ENCODE results near the gene ZNF319.

ZNF319 gene

DNA sequence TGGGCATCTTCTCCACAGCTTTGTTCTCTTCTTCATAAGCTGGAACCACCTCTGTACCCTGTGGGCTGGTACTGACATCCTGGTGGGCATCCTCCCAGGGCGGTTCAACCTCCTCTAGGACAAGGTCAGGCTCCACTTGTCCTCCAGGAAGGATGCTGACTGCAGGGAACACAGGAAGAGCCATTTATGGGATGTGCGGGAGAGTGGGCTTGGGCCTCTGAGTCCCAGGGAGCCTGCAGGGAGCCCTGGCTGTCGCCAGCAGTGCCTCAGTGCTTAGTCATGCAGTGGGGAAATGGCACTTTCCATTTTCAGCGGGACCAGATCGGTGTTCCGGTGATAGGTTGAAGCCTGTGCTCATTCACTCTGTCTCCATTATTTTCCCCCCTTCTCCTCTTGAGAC lies 50.1 kb downstream of the ZNF319 start:
- no peaks in the 10 kb centered on the region for H3K9me3 ChIP-seq (replicated peaks; ENCODE audit: insufficient read depth, low read length)
- no peaks in the 10 kb centered on the region for H3K27me3 ChIP-seq (replicated peaks; ENCODE audit: insufficient read depth, low read length)
- H3K4me1 ChIP-seq (ENCODE audit: low read length): no peaks in the 10 kb centered on the region
- no peak for TF ChIP-seq EZH2phosphoT487 (IDR thresholded peaks at IDR 0.05; ENCODE audit: low read length)
- TF ChIP-seq, protein P1, sequence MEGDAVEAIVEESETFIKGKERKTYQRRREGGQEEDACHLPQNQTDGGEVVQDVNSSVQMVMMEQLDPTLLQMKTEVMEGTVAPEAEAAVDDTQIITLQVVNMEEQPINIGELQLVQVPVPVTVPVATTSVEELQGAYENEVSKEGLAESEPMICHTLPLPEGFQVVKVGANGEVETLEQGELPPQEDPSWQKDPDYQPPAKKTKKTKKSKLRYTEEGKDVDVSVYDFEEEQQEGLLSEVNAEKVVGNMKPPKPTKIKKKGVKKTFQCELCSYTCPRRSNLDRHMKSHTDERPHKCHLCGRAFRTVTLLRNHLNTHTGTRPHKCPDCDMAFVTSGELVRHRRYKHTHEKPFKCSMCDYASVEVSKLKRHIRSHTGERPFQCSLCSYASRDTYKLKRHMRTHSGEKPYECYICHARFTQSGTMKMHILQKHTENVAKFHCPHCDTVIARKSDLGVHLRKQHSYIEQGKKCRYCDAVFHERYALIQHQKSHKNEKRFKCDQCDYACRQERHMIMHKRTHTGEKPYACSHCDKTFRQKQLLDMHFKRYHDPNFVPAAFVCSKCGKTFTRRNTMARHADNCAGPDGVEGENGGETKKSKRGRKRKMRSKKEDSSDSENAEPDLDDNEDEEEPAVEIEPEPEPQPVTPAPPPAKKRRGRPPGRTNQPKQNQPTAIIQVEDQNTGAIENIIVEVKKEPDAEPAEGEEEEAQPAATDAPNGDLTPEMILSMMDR (IDR thresholded peaks at IDR 0.05; ENCODE audit: low read length): no peak
- TF ChIP-seq EZH2 (optimal IDR thresholded peaks at IDR 0.05; ENCODE audit: low read depth, low read length): no peak
- H3K36me3 ChIP-seq (replicated peaks; ENCODE audit: insufficient read depth, low read length): no peaks in the 10 kb centered on the region
- no peak overlapping the region for H3K4me2 ChIP-seq (ENCODE audit: low read depth, low read length)
- no peaks in the 10 kb centered on the region for H3K79me2 ChIP-seq (ENCODE audit: low read length)
- no peak for DNase-seq
- no peaks in the 10 kb centered on the region for H3K9me2 ChIP-seq (replicated peaks; ENCODE audit: insufficient read depth, low read length)
- no peak overlapping the region for H3K27ac ChIP-seq (ENCODE audit: low read length)
- H4K20me1 ChIP-seq (ENCODE audit: insufficient read depth, low read length): no peaks in the 10 kb centered on the region
- H3K9ac ChIP-seq (ENCODE audit: low read length): no peak overlapping the region
- no peak overlapping the region for H3K4me3 ChIP-seq (ENCODE audit: low read length)
- no peaks in the 10 kb centered on the region for H3F3A ChIP-seq (ENCODE audit: insufficient read depth, low read length)
- H2AFZ ChIP-seq (ENCODE audit: low read length): no peak overlapping the region

DNA sequence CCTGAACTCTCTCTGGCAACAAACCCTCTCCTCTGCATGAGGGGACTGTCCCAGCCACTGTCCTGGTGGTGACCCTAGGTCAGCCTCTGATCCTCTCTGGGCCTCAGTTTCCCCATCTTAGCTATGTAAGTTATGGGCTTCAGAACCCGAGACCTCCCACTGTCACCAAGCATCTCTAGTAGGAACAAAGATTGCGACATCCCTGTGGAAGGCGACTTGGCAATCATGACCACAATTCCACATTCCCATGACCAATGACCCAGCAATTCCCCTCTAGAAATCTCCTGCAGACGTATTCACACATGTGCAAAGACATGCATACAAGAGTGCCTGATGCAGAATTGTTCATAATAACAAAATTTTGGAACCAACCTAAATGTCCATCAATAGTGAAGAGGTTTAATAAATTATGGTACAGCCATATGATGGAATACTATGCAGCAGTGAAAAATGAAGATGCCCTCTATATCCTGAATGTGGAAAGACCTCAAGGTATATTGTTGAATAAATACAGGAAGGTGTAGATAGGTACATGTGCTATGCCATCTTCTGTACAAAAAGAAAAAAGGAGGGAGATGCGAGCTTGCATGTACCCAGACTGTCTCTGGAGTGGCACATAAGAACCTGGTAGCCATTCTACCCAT lies 50.8 kb downstream of the ZNF319 start:
- Histone ChIP-seq H3K4me1 (ENCODE audit: low read length) (no peaks in the 10 kb centered on the region), H3K27ac (ENCODE audit: low read length) (no peak overlapping the region), H3F3A (ENCODE audit: insufficient read depth, low read length) (no peaks in the 10 kb centered on the region), H3K9ac (ENCODE audit: low read length) (no peak overlapping the region), H3K4me3 (ENCODE audit: low read length) (no peak overlapping the region), H3K27me3 (replicated peaks; ENCODE audit: insufficient read depth, low read length) (no peaks in the 10 kb centered on the region), H3K9me2 (replicated peaks; ENCODE audit: insufficient read depth, low read length) (no peaks in the 10 kb centered on the region), H2AFZ (ENCODE audit: low read length) (no peak overlapping the region), H3K4me2 (ENCODE audit: low read depth, low read length) (no peak overlapping the region), H3K79me2 (ENCODE audit: low read length) (no peaks in the 10 kb centered on the region), H3K36me3 (replicated peaks; ENCODE audit: insufficient read depth, low read length) (no peaks in the 10 kb centered on the region), H3K9me3 (replicated peaks; ENCODE audit: insufficient read depth, low read length) (no peaks in the 10 kb centered on the region), H4K20me1 (ENCODE audit: insufficient read depth, low read length) (no peaks in the 10 kb centered on the region)
- TF ChIP-seq EZH2phosphoT487 (IDR thresholded peaks at IDR 0.05; ENCODE audit: low read length) (no peak), EZH2 (optimal IDR thresholded peaks at IDR 0.05; ENCODE audit: low read depth, low read length) (no peak)
- TF ChIP-seq, protein P1 (IDR thresholded peaks at IDR 0.05; ENCODE audit: low read length): no peak
- DNase-seq: no peak

DNA sequence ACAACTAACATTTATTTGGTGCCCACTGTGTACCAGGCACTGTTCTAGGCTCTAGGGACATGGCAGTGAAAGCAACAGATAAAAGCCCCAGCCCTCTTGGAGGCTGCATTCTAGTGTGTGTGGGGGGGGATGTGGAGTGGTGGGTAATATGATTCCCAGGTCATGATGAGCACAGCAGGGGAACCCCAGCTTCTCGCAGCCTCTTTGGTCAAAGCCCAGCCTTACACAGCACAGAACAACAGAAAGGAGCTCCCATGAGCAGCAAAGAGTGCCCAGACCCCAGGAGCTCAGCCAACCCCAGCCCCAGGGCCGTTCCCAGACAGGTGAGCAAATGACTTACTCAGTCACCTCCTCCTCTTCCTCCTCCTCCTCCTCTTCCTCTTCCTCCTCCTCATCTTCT lies 51.5 kb downstream of the ZNF319 start:
- DNase-seq: no peak
- Histone ChIP-seq H3K9me3 (replicated peaks; ENCODE audit: insufficient read depth, low read length) (no peaks in the 10 kb centered on the region), H3K27me3 (replicated peaks; ENCODE audit: insufficient read depth, low read length) (no peaks in the 10 kb centered on the region), H3K36me3 (replicated peaks; ENCODE audit: insufficient read depth, low read length) (no peaks in the 10 kb centered on the region), H3K4me3 (ENCODE audit: low read length) (no peak overlapping the region), H3K9ac (ENCODE audit: low read length) (no peak overlapping the region), H2AFZ (ENCODE audit: low read length) (no peak overlapping the region), H3K4me1 (ENCODE audit: low read length) (no peaks in the 10 kb centered on the region), H3K27ac (ENCODE audit: low read length) (no peak overlapping the region), H3K9me2 (replicated peaks; ENCODE audit: insufficient read depth, low read length) (no peaks in the 10 kb centered on the region), H4K20me1 (ENCODE audit: insufficient read depth, low read length) (no peaks in the 10 kb centered on the region), H3F3A (ENCODE audit: insufficient read depth, low read length) (no peaks in the 10 kb centered on the region), H3K4me2 (ENCODE audit: low read depth, low read length) (no peak overlapping the region), H3K79me2 (ENCODE audit: low read length) (no peaks in the 10 kb centered on the region)
- TF ChIP-seq, protein P1 (IDR thresholded peaks at IDR 0.05; ENCODE audit: low read length): no peak
- TF ChIP-seq EZH2 (optimal IDR thresholded peaks at IDR 0.05; ENCODE audit: low read depth, low read length) (no peak), EZH2phosphoT487 (IDR thresholded peaks at IDR 0.05; ENCODE audit: low read length) (no peak)
